NCI-H2171 treated with DMSO at 0.1 percent for 48 hours (cell line): ENCODE data around the gene DMBX1.
A peak's percentile ranks its signal among the peaks of the same experiment; 100 is the strongest.

ENCODE experiments used
- DNase-seq: peaks from one replicate; lab custom pipeline; 2025; lab: John Stamatoyannopoulos, UW

The DMBX1 gene

GRCh38 chr1:46489638-46490405, at the start of gene DMBX1:
Gene DMBX1, plus strand, starts transcription at chr1:46489836. Its CDS starts 17,175 bp downstream, at chr1:46507011.
- peak; percentile 35 for DNase-seq

- no peak for DNase-seq
Observed at GRCh38 chr1:46440478-46440877, 49.2 kb upstream of the DMBX1 start.

- DNase-seq = peak; percentile 57
Observed at GRCh38 chr1:46442317-46443161, 47.1 kb upstream of the DMBX1 start.

- DNase-seq = no peak
Observed at GRCh38 chr1:46444466-46444865, 45.2 kb upstream of the DMBX1 start.

- no peak for DNase-seq
Observed at GRCh38 chr1:46445773-46446256, 43.8 kb upstream of the DMBX1 start.

GRCh38 chr1:46446646-46447498, 42.8 kb upstream of the DMBX1 start:
- DNase-seq = peak; percentile 64

GRCh38 chr1:46447499-46448108, 42.0 kb upstream of the DMBX1 start:
- no peak for DNase-seq

GRCh38 chr1:46448109-46448911, 41.3 kb upstream of the DMBX1 start:
- no peak for DNase-seq

- DNase-seq = no peak
Observed at GRCh38 chr1:46449223-46450159, 40.1 kb upstream of the DMBX1 start.

GRCh38 chr1:46450160-46450517, 39.5 kb upstream of the DMBX1 start:
- DNase-seq = no peak

- peak; percentile 30 for DNase-seq
Observed at GRCh38 chr1:46451948-46452930, 37.4 kb upstream of the DMBX1 start.

GRCh38 chr1:46452931-46453325, 36.7 kb upstream of the DMBX1 start:
- DNase-seq = no peak

GRCh38 chr1:46453449-46453848, 36.2 kb upstream of the DMBX1 start:
- no peak for DNase-seq

- no peak for DNase-seq
Observed at GRCh38 chr1:46455951-46456350, 33.7 kb upstream of the DMBX1 start.

- peak; percentile 59 for DNase-seq
Observed at GRCh38 chr1:46456411-46456963, 33.1 kb upstream of the DMBX1 start.

- no peak for DNase-seq
Observed at GRCh38 chr1:46457178-46457577, 32.5 kb upstream of the DMBX1 start.

- no peak for DNase-seq
Observed at GRCh38 chr1:46458190-46458589, 31.4 kb upstream of the DMBX1 start.

- DNase-seq = no peak
Observed at GRCh38 chr1:46458846-46459245, 30.8 kb upstream of the DMBX1 start.
